NK-92 treated with Interleukin-12 subunit alpha and Interleukin-12 subunit beta, amount 100 ng/mL, for 24 hours (cell line): ENCODE results near the gene SLC26A11.
"Not testable (repeated sequence)": the region's sequence is repeated elsewhere in the genome, so short reads cannot be mapped to it uniquely, and the experiment has no call there.

ENCODE experiments used
- DNase-seq: peaks from one replicate; lab custom pipeline; 2025; lab: John Stamatoyannopoulos, UW

The SLC26A11 gene

DNA sequence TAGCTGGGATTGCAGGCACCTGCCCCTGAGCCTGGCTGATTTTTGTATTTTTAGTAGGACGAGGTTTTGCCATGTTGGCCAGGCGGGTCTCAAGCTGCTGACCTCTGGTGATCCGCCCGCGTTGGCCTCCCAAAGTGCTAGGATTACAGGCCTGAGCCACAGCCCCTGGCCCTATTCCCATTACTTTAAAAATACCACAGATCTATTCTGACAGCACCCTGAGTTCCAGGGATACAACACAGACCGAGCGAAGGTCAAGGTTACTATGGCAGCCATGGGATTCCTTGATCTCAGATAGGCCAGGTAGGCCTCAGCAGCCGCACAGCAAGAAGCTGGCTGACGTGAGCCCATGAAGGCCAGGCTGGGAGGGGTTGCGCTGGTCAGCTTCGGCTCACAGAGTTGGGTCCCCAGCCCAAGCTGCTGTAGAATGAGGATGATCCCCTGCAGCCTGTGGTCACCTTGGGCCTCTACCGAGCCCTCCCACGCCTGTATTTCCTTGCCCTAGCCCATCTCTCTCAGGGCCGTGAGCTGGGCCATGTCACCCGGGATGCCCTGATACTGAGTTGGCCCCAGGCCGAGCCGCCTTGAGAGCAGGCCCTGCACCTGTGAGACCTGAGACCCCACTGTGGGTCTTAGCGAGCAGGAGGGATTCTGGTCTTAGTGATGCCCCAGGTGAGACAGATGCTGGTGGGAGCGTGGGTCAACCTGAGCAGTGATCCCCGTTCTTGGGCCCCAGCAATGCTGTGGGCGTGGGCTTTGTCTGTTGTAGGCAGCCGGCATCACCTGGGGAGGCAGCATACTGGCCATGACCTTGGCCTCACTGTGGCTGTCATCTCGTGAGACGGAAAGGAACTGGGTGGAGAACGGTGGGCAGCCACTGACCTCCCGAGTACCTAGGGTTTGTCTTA lies 23.6 kb downstream of the SLC26A11 start:
- no peak for DNase-seq

DNA sequence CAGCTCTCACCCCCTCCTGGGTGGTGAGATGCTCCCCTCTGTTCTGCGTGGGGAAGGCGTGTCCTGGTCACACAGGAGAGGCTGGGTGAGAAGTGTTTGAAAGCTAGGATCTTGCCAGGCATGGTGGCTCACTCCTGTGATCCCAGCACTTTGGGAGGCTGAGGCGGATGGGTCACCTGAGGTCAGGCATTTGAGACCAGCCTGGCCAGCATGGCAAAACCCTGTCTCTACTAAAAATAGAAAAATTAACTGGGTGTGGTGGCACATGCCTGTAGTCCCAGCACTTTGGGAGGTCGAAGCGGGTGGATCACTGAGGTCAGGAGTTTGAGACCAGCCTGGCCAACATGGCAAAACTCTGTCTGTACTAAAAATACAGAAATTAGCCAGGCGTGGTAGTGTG lies 24.2 kb downstream of the SLC26A11 start:
- not testable (repeated sequence) for DNase-seq

DNA sequence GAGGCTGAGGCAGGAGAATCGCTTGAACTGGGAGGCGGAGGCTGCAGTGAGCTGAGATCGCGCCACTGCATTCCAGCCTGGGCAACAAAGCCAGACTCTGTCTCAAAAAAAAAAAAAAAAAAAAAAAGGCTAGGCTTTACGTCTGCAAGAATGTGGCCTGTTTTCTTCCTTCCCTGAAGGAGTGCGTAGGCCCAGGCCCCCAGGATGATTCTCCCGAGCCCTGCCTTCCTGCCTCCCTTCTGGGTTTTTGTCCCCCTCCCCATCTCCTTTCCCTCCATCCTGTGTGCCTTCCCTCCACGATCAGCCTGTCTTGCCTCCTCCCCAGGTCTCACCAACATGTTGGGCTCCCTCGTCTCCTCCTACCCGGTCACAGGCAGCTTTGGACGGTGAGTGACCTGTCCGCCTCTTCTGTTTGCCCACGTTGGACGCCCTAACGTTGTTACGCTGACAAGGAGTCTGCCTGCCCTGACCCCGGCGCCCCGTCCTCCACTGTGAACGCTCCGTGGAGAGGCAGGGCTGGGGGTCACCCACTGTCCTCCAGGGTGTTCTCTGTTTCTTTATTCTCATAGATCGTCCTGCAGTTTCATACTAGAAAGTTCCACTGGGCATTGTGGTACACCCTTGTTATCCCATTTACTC lies 24.8 kb downstream of the SLC26A11 start:
- no peak for DNase-seq

DNA sequence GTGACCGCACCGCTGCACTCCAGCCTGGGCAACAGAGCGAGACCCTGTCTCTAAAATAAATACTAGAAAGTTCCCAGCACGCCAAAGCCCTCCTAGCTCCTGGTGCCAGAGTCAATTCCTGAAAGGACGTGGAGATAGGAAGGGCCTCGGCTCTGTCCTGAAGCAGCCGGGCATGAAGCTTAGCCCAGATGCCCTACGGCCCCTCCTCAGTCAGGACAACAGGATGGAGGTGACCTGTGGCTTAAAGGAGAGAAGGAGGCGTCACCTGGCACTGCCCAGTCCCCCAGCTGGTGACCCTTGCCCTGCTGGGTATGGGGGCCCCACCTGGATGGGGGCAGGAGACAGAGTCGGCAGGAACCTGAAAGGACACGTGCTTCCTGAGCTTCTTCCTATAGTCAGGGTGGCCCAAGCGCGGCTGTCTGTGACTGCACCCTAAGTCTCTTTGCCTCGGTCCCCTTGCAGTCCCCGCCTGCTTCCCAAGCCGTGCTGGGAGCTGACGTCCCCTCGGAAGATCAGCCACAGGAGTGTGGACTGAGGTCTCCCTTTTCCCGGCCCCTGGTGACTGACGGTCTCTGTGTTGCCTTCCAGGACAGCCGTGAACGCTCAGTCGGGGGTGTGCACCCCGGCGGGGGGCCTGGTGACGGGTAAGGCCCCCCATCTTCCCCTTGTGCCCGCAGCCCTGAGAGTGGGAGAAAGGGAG lies 25.5 kb downstream of the SLC26A11 start:
- DNase-seq: no peak

DNA sequence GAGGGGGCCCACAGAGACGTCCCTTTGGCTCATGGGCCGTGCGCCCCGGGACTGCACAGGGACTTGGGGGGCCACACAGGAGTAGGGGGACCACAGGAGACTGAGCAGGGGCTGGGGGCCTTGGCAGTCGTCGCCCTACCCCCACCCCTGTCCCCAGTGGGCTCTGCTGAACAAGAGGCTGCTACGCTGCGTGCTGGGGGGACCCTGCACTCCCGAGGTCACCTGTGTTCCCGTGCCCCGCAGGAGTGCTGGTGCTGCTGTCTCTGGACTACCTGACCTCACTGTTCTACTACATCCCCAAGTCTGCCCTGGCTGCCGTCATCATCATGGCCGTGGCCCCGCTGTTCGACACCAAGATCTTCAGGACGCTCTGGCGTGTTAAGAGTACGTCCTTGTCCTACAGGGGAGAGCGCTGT lies 26.0 kb downstream of the SLC26A11 start:
- no peak for DNase-seq

DNA sequence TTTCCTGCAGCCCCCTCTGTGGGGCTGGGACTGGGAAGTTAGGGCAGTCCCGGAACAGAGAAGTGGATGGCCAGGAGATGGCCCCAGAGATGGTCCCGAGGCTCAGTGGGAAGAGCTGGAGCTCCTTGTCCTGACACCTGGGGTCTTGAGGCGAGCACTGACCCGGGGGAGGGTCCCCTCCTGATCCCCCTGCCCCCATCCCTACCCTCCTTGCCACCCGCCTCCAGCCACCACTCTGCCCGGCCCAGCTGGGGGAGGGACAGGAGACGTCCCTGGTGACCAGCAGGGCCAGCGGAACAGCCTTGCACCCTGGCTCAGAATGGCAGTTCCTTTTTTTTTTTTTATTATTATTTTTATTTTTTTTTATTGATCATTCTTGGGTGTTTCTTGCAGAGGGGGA lies 26.5 kb downstream of the SLC26A11 start:
- DNase-seq: no peak

DNA sequence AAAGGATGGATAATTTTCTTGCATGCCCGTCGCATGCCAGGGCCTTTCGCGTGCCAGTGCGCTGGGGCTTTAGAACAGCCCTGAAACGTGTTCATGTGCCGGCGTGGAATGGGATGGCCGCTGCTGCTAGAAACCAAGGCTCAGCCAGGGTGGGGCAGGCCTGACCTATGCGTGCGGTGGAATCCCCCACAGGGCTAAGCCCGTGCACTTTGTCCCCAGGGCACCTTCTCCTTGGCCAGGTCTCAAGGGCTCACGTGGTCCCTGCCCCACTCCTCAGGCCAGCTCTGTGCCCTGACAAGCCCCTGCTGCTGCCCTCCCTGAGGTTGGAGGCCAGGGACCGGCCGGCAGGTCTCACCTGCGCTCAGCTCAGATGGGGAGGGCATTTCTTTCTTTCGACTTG lies 27.3 kb downstream of the SLC26A11 start:
- DNase-seq: no peak

DNA sequence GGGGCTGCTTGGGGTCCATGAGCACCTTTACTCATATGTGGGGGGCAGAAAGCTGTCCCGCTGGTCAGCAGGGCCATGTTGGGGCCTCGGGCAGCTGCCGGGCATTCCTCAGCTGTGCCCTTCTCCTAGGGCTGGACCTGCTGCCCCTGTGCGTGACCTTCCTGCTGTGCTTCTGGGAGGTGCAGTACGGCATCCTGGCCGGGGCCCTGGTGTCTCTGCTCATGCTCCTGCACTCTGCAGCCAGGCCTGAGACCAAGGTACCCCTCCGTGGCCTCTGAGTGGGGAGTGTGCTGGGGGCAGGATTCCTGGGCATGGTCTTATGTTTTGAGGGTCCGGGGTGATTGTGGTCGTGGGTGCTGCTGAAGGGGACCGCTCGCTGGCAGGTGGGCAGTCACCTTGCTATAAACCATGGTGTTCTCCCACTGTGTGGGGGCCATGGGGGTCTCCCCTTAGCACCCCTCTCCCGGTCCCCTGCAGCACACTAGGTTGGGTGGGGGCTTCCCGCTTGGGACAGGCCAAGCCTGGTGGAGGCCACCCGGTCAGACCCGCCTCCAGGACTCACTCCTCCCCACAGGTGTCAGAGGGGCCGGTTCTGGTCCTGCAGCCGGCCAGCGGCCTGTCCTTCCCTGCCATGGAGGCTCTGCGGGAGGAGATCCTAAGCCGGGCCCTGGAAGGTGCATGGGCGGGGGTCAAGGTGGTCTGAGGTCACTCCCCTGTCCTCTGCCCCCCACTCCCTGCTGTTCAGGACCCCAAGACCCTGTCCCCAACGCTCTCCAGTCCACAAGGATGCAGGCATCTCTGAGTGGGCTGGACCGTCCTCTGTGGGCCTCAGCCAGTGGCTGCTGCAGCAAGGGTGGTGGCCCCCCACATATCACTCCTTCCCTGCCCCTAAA lies 28.0 kb downstream of the SLC26A11 start:
- no peak for DNase-seq

DNA sequence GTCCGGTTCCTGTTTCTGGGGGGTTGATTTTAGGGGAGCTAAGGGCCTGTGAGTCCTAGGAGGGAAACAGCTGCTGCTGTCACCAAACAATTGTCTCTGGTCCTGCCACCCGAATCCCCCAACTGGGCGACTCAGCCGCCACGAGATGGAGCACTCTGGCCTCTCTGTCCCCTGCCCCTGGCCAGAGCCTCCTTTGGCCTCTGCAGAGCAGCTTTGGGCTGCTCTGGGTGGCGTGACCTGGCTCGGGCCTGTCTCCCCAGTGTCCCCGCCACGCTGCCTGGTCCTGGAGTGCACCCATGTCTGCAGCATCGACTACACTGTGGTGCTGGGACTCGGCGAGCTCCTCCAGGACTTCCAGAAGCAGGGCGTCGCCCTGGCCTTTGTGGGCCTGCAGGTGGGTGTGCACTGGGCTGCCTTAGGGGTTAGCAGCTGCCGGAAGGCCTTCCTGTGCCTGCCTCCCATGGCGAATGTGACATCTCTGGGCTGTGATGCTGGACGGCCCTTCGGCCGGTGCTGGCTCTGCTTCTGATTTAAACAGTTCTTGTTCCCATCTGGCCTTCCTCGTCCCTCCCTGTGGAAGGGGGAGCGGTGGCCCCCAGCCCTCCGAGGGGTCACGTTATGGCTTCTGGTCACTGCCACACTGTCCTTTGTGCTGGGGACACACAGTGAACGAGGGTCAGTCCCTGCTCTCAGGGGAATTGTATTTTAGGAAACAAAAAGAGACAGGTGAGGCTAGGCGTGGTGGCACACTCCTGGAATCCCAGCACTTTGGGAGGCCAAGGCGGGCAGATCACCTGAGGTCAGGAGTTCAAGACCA lies 28.9 kb downstream of the SLC26A11 start:
- no peak for DNase-seq

DNA sequence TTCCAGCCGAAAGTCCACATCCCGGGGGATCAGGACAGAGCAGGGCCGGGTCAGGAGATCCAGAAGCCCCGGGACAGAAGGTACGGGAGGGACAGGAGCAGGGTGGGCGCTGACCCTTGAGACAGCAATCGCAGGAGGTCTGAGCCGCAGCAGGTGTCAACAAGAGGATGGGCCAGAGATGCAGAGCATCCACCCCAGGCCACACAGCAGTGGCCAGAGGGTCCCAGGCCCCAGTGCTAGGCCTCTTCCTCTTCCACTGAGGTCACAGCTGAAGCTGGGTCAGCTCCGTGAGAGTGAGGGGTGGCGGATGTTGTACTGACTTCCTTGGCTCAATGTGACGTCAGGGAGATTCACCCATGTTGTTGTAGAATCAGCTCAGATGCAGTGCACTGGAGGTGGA lies 31.7 kb downstream of the SLC26A11 start:
- no peak for DNase-seq

DNA sequence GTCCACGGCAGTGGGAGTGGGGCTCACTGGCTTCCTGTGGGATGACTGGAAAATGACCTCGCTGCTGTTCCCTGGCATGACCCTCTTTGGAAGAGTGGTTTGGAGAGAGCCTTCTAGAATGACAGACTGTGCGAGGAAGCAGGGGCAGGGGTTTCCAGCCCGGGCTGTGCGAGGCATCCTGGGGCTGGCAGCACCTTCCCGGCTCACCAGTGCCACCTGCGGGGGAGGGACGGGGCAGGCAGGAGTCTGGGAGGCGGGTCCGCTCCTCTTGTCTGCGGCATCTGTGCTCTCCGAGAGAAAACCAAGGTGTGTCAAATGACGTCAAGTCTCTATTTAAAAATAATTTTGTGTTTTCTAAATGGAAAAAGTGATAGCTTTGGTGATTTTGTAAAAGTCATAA lies 32.6 kb downstream of the SLC26A11 start:
- no peak for DNase-seq

DNA sequence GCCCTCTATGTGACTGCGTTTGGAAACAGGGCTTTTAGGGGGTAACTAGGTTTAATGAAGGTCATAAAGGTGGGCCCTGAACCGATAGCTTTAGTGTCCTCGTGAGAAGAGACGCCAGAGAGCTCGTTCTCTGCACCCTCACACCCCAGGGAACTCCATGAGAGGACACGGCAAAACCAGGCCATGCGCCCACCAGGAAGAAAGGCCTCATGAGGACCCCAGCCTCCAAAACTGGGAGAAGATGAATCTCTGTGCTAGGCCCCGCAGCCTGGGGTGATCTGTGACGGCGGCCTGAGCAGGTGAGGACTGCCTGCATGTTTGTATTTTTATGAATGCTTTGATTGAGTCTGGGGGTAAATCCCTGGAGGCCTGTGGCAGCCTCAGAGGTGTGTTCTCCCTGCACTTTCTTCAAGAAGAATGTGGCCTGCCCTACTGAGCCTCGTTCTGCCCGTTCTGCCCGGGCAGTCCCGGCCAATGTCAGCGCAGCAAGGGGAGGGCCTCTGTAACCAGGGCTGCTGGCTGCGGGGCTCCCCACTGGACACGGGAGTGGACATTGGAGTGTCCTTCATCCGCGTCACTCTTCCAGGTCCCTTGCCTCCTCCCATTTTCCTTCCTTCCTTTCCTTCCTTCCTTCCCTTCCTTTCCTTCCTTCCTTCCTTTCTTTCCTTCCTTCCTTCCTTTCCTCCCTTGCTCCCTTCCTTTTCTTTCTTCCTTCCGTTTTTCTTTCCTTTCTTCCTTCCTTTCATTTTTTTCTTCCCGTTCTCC lies 33.6 kb downstream of the SLC26A11 start:
- DNase-seq: no peak

DNA sequence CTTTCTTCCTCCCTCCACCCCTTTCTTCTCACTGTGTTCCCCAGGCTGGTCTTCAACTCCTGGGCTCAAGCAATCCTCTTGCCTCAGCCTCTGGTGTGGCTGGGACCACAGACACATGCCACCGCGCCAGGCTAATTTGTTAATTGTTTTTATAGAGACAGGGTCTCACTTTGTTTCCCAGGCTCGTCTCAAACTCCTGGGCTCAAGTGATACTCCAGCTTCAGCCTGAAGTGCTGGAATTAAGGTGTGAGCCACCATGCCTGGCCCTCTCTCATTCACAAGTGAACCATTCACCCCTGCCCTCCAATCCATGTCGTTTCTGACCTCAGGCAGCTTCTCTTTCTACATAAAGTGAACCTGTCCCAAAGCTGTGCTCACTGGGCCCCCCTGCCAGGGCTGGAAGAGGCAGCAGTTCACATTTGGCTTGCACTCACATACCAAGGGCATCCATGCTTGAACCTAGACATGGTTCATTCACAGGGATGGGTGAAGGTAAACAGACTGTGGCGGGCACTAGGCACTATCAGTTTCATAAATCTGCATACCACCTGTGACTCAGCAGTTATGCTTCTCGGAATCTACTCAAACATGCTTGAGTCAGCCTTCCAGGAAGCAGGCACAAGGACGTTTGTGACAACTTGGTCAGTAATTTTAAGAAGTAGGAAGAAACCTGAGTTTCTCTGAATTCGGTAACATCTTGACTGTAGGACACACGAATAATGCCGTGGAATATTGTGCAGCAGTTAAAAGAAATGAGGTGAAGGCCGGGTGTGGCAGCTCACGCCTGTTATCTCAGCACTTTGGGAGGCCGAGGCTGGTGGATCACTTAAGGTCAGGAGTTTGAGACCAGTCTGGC lies 34.4 kb downstream of the SLC26A11 start:
- DNase-seq: peak; percentile 72

DNA sequence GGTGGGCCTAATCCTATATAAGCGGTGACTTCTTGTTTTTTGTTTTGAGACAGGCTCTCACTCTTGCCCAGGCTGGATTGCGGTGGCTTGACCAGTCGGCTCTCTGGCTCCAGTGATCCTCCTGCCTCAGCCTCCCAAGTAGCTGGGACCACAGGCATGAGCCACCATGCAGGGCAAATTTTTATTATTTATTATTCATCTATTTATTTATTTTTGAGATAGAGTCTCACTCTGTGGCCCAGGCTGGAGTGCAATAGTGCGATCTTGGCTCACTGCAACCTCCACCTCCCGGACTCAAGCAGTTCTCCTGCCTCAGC lies 35.8 kb downstream of the SLC26A11 start:
- DNase-seq: no peak

DNA sequence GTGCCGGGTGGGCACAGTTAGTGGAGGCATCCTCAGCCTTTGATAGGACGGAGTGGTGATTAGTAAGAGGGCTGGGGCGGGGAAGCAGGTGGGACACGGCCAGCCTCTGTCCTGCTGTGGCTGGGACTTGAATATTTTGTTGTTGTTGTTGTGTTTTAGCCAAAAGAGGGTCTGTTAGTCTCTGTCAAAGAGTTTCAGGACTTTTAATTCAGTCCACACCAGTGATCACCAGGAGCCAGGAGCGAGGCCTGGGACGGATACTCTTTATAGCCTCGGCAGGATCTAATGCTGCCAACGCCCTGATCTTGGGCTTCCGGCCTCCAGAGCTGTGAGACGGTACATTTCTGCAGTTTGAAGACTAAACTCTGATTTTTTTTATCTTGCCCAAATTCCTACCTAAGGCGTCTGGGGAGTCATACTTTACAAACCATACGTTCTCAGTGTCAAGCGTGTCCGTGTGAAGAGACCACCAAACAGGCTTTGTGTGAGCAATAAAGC lies 37.5 kb downstream of the SLC26A11 start:
- no peak for DNase-seq

DNA sequence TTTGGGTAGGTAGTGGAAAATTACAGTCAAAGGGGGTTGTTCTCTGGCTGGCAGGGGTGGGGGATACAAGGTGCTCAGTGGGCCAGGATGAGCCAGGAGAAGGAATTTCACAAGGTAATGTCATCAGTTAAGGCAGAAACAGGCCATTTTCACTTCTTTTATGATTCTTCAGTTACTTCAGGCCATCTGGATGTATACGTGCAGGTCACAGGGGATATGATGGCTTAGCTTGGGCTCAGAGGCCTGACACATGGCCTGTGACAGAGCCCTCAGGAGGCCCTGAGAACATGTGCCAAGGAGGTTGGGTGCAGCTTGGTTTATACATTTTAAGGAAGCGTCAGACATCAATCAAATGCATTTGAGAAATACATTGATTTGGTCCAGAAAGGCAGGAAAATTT lies 38.1 kb downstream of the SLC26A11 start:
- not testable (repeated sequence) for DNase-seq

DNA sequence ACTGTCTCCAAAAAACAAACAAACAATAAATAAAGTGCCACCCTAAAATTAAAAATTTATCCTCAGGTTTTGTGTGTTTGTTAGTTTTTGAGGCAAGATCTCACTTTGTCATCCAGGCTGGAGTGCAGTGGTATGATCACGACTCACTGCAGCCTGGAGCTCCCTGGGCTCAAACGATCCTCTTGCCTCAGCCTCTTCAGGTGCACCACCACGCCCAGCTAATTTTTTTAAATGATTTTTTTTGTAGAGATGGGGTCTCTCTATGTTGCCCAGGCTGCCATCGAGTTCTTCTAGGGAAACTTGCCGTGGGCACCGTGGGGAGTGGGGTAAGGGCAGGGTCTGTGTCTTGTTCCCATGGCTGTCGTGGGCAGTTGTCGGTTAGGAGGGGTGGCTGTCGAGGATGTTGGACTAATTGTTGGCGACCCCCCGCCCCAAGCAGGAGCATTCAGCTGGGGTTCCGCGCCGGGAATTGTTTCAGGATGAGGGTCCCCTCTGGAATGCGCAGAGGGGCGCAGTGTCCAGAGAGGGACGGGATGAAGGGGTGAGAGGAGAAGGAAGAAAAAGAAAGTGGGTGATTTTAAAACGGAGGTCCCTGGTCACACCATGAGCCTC lies 39.3 kb downstream of the SLC26A11 start:
- DNase-seq: no peak

DNA sequence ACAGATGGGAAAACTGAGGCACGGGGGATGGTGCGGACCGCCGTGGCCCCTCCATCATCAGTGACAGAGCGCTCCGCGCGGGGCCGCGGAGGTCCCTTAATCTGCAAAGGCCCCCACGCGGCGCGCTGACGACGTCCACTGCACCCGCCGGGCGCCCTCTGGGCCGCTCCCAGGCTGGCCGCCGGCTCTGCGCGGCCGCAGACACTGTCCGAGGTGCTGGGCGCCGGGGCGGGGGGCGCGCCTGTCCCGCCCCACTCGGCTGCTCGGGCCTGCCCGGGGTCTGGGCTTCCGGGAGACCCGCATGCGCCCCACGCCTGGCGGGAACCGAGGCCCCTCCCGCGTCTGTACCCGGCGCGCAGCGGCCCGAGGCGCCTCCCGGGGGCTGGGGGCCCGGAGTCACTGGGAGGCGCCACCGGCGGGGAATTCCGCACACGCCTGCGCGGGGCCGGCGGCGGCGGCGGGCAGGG lies 39.9 kb downstream of the SLC26A11 start:
- peak; percentile 60 for DNase-seq

DNA sequence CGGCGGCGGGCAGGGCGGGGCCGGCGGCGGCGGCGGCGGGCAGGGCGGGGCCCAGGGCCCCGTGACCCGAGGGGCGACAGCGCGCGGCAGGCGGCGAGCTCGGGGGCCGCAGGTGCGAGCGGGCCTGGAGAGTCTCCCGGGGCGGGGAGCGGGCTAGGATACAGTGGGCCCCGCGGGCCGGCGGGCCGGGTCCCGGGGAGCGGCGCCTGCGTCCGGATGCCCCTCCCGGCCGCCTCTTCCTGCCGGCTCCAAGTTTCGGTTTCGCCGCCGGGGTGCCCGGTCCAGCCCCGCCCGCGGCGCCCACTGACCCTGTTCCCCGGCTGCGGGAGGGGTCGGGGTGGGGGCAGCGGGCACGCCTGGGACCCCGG lies 40.5 kb downstream of the SLC26A11 start, which contains the start of gene RNF213:
RNF213 (plus strand) TSS at position 62 of the 368 bp plus-strand sequence. CDS start 2,830 bp downstream, outside the sequence.
- DNase-seq: peak; percentile 46
